Astrocyte of the spinal cord (primary cell): ENCODE data around the gene RIC1.

Experiments used
- DNase-seq: peaks from one replicate; pipeline ENCODE4 v3.0.0; 2011; ENCODE audit warnings: low read depth, low spot score
- H3K4me3 ChIP-seq: 2 replicates; pipeline ENCODE4 v1.5.1; 2011; ENCODE audit warnings: low read depth, mild to moderate bottlenecking, low read length, moderate library complexity
- CTCF ChIP-seq: IDR thresholded peaks from 2 replicates; pipeline ENCODE4 v1.5.1; 2012; ENCODE audit warnings: low read depth, mild to moderate bottlenecking, low read length, inconsistent platforms
- in situ Hi-C: cut with HindIII; loops from 2 replicates; pipeline ENCODE4 v1.10.0; 2017; ENCODE audit warnings: low sequenced_read_pairs

The RIC1 gene

DNA sequence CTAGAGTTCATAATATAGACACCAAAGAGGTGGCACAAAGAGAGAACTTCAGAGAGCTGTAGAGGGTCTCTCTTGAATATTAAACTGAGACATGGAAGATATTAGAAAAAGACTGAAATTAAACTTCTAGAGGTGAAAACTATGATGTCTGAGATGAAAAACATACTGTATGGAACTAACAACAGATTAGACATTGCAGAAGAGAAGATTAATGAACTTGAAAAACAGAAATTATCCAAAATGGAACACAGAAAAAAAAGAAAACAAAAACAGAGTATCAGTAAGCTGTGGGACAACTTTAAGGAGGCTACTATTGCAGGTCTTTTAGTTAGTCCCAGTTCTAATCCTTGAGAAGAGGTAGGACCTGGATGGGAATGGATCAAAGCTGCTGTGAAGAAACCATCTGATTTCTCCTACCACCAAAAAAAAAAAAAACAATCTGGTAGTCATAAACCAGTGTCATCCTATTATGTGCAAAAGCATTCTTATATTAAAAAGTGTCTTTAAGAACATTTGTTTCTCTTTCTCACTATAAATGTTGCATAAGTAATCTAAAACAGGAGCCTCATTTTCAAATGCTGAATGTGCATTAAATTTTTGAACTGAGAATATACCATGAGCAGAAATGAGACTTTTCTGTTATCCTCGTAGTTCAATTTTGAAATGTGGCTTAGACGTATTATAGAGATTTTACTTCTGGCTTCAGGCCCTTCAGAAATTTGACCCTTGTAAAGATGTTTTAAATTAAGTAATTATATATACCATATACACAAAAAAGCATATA, 107.8 kb downstream of the RIC1 start:
- TF ChIP-seq CTCF, result no peak
- no peak overlapping the region for H3K4me3 ChIP-seq
- in situ Hi-C loops, result no loop called here
- no peak for DNase-seq

DNA sequence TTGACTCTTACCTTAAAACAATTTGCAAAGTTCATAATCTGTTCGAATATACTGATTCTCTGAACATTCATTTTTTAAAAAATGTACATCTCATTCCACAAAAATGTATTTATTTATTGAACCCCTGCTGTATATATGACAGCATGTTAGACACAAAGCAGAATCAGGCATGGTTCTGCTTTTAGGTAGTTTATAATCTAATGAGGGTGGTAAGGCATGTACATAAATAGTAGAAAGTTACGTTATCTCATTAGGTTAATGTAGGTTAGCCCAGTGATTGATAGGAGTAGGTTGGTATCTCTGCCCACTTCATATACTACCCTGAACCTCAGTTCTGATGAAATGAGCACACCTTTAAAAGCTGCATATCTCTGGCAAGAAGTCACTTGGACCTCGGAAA, 114.2 kb downstream of the RIC1 start:
- no peak overlapping the region for H3K4me3 ChIP-seq
- no peak for DNase-seq
- in situ Hi-C loops, result no loop called here
- no peak for TF ChIP-seq CTCF

DNA sequence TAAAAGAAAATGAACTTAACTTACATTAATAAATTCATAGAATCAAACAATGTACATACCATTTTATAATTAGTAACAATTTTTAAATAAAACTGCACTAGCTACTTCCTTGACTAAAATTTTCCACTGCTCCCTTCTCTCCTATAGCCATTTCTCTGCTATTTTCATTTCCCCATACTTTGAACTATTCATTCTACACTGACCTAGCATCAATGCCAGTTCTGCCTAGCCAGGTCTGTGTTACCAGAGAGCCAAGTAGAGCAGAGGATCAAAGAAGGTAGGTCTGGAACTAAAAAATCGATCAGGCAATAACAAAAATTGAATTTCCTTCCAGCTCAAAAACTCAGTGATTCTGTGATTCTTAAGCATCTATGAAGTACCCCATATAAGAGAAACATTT, 119.5 kb downstream of the RIC1 start:
- TF ChIP-seq CTCF, result no peak
- in situ Hi-C loops, result no loop called here
- no peak for DNase-seq
- H3K4me3 ChIP-seq, result no peak overlapping the region

GRCh38 chr9:5749306-5749705, 120.4 kb downstream of the RIC1 start:
- in situ Hi-C loops, result no loop called here

DNA sequence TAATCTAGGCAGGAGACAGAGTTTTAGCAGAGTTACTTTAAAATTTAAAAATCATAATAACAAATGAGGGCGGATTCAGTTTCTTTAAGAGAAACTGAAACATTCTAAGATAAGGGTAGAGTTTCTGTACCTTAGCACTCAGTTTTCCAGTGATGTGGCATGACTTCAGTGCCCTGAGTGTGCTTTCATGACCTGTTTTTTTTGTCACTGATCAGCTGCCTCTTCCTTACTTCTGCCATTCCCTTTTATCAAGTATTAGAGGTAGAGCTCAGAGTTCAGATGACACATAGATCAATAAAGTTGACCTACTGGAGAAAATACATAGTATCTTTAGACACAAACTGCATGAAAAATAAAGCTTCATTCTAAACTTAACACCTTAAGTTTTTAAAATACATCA, 121.7 kb downstream of the RIC1 start:
- in situ Hi-C loops, result no loop called here
- no peak for DNase-seq
- no peak overlapping the region for H3K4me3 ChIP-seq
- no peak for TF ChIP-seq CTCF

More at GRCh38 chr9:5749306-5749705, 120.4 kb downstream of the RIC1 start:
- no peak for TF ChIP-seq CTCF
- H3K4me3 ChIP-seq, result no peak overlapping the region
- DNase-seq, result no peak

GRCh38 chr9:5756633-5757032, 127.7 kb downstream of the RIC1 start:
- TF ChIP-seq CTCF, result no peak
- in situ Hi-C loops, result no loop called here

GRCh38 chr9:5760338-5760737, 131.4 kb downstream of the RIC1 start:
- no peak overlapping the region for H3K4me3 ChIP-seq
- TF ChIP-seq CTCF, result no peak
- in situ Hi-C loops, result no loop called here
- no peak for DNase-seq

More at GRCh38 chr9:5756633-5757032, 127.7 kb downstream of the RIC1 start:
- DNase-seq, result no peak
- H3K4me3 ChIP-seq, result no peak overlapping the region
